GM12878 (cell line): Measurements from ENCODE around the gene B4GALNT4. TPM values are rescaled to one million over a fixed set of nuclear protein-coding genes. Genes with fewer than 3 reads are reported as not detected.

Source experiments
- ATAC-seq: fragments of 200-7000 bp; cut with Tn5 transposase; 3 replicates; pipeline ENCODE4 v1.9.1; 2020; ENCODE audit warnings: mild to moderate bottlenecking, moderate library complexity
- BruUV-seq: library from RNA; stranded (reverse); fragments of 400-500 nt; replicated peaks from 2 replicates; lab custom pipeline; 2021; lab: Mats Ljungman, UMichigan
- CTCF ChIA-PET: fragments of 300-600 bp; sonication (Branson Sonifier 250); formaldehyde crosslinking; extraction: SDS; loops from one replicate; lab custom pipeline; 2021; ENCODE audit warnings: inconsistent platforms; lab: Yijun Ruan, JAX
- POLR2A ChIA-PET: fragments of 350-600 bp; formaldehyde crosslinking; extraction: SDS; loops from one replicate; lab custom pipeline; 2021; ENCODE audit warnings: inconsistent platforms; lab: Charles Lee
- RAD21 ChIA-PET: fragments of 300-600 bp; sonication (Branson Sonifier 250); formaldehyde crosslinking; loops from one replicate; lab custom pipeline; 2023; ENCODE audit warnings: antibody characterized with exemption; ENCODE audit not compliant: unreplicated experiment; lab: Charles Lee
- SMC1A ChIA-PET: fragments of 300-600 bp; sonication (Branson Sonifier 250); formaldehyde crosslinking; loops from one replicate; lab custom pipeline; 2023; ENCODE audit not compliant: unreplicated experiment, uncharacterized antibody; lab: Charles Lee
- DNase-seq: peaks from one replicate; pipeline ENCODE4 v3.0.0-alpha.2; 2011; ENCODE audit warnings: low read depth, low spot score
- FAIRE-seq: peaks from 3 replicates; lab custom pipeline; 2011; peaks lifted over from hg19 to GRCh38; lab: Jason Lieb, UNC
- H2AFZ ChIP-seq: 2 replicates; pipeline ENCODE4 v1.6.0; 2011; ENCODE audit warnings: low read depth, low read length, control low read depth; ENCODE audit not compliant: control insufficient read depth
- H3K27ac ChIP-seq: 2 replicates; pipeline ENCODE4 v1.5.1; 2011; ENCODE audit warnings: control low read depth; ENCODE audit not compliant: control insufficient read depth, insufficient read depth
- H3K27me3 ChIP-seq, 2 experiments: replicated peaks in 1 of 2; 2 replicates each; pipeline versions ENCODE4 v1.6.0 to v1.6.1; 2011; ENCODE audit warnings: low read length in 1 of 2; ENCODE audit not compliant: control insufficient read depth in 2 of 2, insufficient read depth in 2 of 2
- H3K36me3 ChIP-seq, 2 experiments: 2 replicates each; pipeline ENCODE4 v1.5.1; 2011; ENCODE audit warnings: low read length in 1 of 2; ENCODE audit not compliant: control insufficient read depth in 2 of 2, insufficient read depth in 2 of 2
- H3K4me1 ChIP-seq: 2 replicates; pipeline ENCODE4 v1.6.1; 2011; ENCODE audit warnings: mild to moderate bottlenecking, low read length, moderate library complexity, mixed read lengths; ENCODE audit not compliant: control insufficient read depth, insufficient read depth
- H3K4me2 ChIP-seq: 2 replicates; pipeline ENCODE4 v1.6.0; 2011; ENCODE audit warnings: control low read depth; ENCODE audit not compliant: control insufficient read depth, insufficient read depth
- H3K4me3 ChIP-seq: fragments of 200-600 bp; sonication (generic); 2 replicates; pipeline ENCODE4 v1.5.1; 2016
- H3K79me2 ChIP-seq: 2 replicates; pipeline ENCODE4 v1.6.0; 2011; ENCODE audit warnings: low read length; ENCODE audit not compliant: control insufficient read depth, insufficient read depth
- H3K9ac ChIP-seq: 2 replicates; pipeline ENCODE4 v1.8.0; 2011; ENCODE audit warnings: low read length, control low read depth, mixed read lengths; ENCODE audit not compliant: control insufficient read depth, insufficient read depth
- H3K9me3 ChIP-seq: replicated peaks from 3 replicates; pipeline ENCODE4 v1.5.1; 2011; ENCODE audit warnings: mild to moderate bottlenecking, low read length; ENCODE audit not compliant: control insufficient read depth, insufficient read depth
- H4K20me1 ChIP-seq: 2 replicates; pipeline ENCODE4 v1.6.0; 2011; ENCODE audit not compliant: control insufficient read depth, insufficient read depth
- BCL11A ChIP-seq: IDR thresholded peaks from 2 replicates; pipeline ENCODE4 v1.6.1; 2011; ENCODE audit warnings: low read depth, low read length
- CREB1 ChIP-seq: IDR thresholded peaks from 2 replicates; pipeline ENCODE4 v1.6.1; 2012; ENCODE audit warnings: low read depth, mild to moderate bottlenecking, inconsistent platforms
- GATAD2B ChIP-seq: fragments of 450-650 bp; conservative IDR thresholded peaks from 2 replicates; pipeline ENCODE4 v1.6.1; 2017; ENCODE audit warnings: low read depth, mild to moderate bottlenecking, moderate library complexity
- HDAC6 ChIP-seq: fragments of 200-600 bp; sonication (generic); IDR thresholded peaks from one replicate; pipeline ENCODE4 v1.8.0; 2017; ENCODE audit warnings: antibody characterized with exemption; ENCODE audit not compliant: unreplicated experiment
- JUND ChIP-seq: IDR thresholded peaks from 2 replicates; pipeline ENCODE4 v1.6.1; 2012; ENCODE audit warnings: low read depth, mild to moderate bottlenecking, low read length, improper control_type of control experiment, moderate library complexity
- MTA3 ChIP-seq: IDR thresholded peaks from 2 replicates; pipeline ENCODE4 v1.6.1; 2012; ENCODE audit warnings: low read length, inconsistent platforms, borderline replicate concordance
- NFYB ChIP-seq: IDR thresholded peaks from 2 replicates; pipeline ENCODE4 v1.6.1; 2011; ENCODE audit warnings: low read depth, mild to moderate bottlenecking, low read length, improper control_type of control experiment, moderate library complexity; ENCODE audit not compliant: insufficient read depth
- POLR2A ChIP-seq: IDR thresholded peaks from 2 replicates; pipeline ENCODE4 v1.6.1; 2011; ENCODE audit warnings: low read depth, mild to moderate bottlenecking, low read length
- STAT1 ChIP-seq: fragments of 450-650 bp; conservative IDR thresholded peaks from 2 replicates; pipeline ENCODE4 v1.6.1; 2014; ENCODE audit warnings: antibody characterized with exemption, mild to moderate bottlenecking
- STAT3 ChIP-seq: IDR thresholded peaks from 2 replicates; pipeline ENCODE4 v1.6.1; 2011; ENCODE audit warnings: low read depth, low read length, improper control_type of control experiment
- TAF1 ChIP-seq: IDR thresholded peaks from 2 replicates; pipeline ENCODE4 v1.6.1; 2011; ENCODE audit warnings: mild to moderate bottlenecking, low read depth, low read length, borderline replicate concordance
- TBL1XR1 ChIP-seq: IDR thresholded peaks from 2 replicates; pipeline ENCODE4 v1.6.1; 2012; ENCODE audit warnings: low read depth, low read length, improper control_type of control experiment
- TCF3 ChIP-seq: IDR thresholded peaks from 2 replicates; pipeline ENCODE4 v1.6.1; 2012; ENCODE audit warnings: low read depth, mild to moderate bottlenecking, low read length, borderline replicate concordance; ENCODE audit not compliant: insufficient read depth
- WRNIP1 ChIP-seq: IDR thresholded peaks from 2 replicates; pipeline ENCODE4 v1.6.1; 2011; ENCODE audit warnings: low read depth, low read length, improper control_type of control experiment, borderline replicate concordance
- ZNF384 ChIP-seq: IDR thresholded peaks from 2 replicates; pipeline ENCODE4 v1.6.1; 2012; ENCODE audit warnings: low read depth, mild to moderate bottlenecking, low read length, improper control_type of control experiment, borderline replicate concordance
- WGBS: methylation state at CpG from one replicate; pipeline ENCODE4 v1.1.6; 2016; ENCODE audit warnings: low lambda C conversion rate; ENCODE audit not compliant: insufficient replicate concordance, insufficient coverage; ENCODE audit errors: missing lambda C conversion rate; 5-methylcytosine and 5-hydroxymethylcytosine counted together
- in situ Hi-C: fragments of 300-500 bp; cut with MboI; formaldehyde crosslinking; loops from 9 replicates; pipeline ENCODE4 v1.14.3; 2018; ENCODE audit warnings: mixed read lengths
- intact Hi-C: fragments of 100-400 bp; cut with micrococcal nuclease; formaldehyde crosslinking; loops from one replicate; pipeline ENCODE4 v1.14.2; 2022; ENCODE audit not compliant: unreplicated experiment
- polyA plus RNA-seq, 11 experiments: library from polyadenylated mRNA; depleted of rRNA in 4 of 11; unstranded in 6 of 11; stranded (reverse) in 5 of 11; fragments of >200 nt; fragmentation: Nextera tagmentation in 4 of 11; fragmentation: Illumina TruSeq in 1 of 11; extraction: Ambion mirVana in 4 of 11; extraction: Trizol in 1 of 11; gene quantifications; 1 replicate in 1 of 11; 2 replicates in 10 of 11; pipeline versions ENCODE4 v1.2.1 to v1.2.3, GENCODE V29; 2011 to 2016; ENCODE audit warnings: inconsistent platforms in 2 of 11, missing spikeins in 2 of 11, low read depth in 1 of 11
- total RNA-seq, 4 experiments: library from RNA; depleted of rRNA in 3 of 4; stranded (reverse); fragments of >200 nt in 3 of 4; fragmentation: Illumina TruSeq in 1 of 4; extraction: Trizol in 1 of 4; gene quantifications; 2 replicates each; pipeline versions ENCODE4 v1.2.1 to v1.2.3, GENCODE V29; 2013 to 2021
- TF ChIP-seq, protein P1 (sequence below): fragments of 450-650 bp; formaldehyde crosslinking; IDR thresholded peaks from 2 replicates; pipeline ENCODE4 v1.4.0; 2022; ENCODE audit warnings: mild to moderate bottlenecking, moderate library complexity
- TF ChIP-seq, protein P2 (sequence below): fragments of 450-650 bp; IDR thresholded peaks from 2 replicates; pipeline ENCODE4 v1.6.1; 2017; ENCODE audit warnings: mild to moderate bottlenecking, low read depth, inconsistent platforms; ENCODE audit not compliant: poor library complexity, severe bottlenecking

Gene B4GALNT4
- total and polyA plus RNA-seq, 10 of the 15 experiments (the other 5 are each of a cell fraction or from before 2014, with no cell fraction given): 0.04 to 0.82 (median 0.40) TPM; not detected in 6

DNA sequence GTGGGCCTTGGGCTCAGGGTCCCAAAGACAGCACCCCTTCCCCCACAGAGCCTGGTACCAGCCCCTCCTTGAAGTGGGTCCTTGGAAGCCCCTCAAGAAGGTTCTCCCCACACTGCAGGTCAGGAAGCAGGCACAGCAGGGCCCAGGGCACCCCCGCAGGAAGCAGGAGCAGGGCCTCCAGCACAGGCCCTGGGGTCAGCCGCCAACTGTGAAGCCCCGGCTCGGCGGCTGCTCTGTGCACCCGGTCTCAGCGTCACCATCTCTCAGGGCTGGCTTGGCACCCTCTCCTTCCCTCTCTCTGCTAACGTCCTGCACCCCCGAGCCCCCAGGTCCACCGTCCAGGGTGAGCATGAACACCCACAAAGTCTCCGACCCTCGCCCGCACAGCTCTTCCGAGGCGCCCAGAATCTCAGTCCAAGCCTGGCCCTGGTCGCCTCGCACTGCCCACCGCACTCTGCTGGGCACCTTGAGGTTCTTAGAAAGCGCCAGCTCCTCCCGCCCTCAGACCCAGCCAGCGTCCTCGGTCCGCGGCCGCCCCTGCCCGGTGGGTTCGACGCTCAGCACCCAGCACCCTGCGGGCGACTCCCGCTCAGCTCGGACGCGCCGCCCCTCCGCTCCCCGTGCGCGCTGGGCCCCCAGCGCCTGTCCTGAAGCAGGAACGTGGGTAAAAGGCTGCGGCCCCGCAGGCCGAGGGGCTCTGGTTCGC is 46.9 kb downstream of the B4GALNT4 start (continued):
- TF ChIP-seq, protein P1, sequence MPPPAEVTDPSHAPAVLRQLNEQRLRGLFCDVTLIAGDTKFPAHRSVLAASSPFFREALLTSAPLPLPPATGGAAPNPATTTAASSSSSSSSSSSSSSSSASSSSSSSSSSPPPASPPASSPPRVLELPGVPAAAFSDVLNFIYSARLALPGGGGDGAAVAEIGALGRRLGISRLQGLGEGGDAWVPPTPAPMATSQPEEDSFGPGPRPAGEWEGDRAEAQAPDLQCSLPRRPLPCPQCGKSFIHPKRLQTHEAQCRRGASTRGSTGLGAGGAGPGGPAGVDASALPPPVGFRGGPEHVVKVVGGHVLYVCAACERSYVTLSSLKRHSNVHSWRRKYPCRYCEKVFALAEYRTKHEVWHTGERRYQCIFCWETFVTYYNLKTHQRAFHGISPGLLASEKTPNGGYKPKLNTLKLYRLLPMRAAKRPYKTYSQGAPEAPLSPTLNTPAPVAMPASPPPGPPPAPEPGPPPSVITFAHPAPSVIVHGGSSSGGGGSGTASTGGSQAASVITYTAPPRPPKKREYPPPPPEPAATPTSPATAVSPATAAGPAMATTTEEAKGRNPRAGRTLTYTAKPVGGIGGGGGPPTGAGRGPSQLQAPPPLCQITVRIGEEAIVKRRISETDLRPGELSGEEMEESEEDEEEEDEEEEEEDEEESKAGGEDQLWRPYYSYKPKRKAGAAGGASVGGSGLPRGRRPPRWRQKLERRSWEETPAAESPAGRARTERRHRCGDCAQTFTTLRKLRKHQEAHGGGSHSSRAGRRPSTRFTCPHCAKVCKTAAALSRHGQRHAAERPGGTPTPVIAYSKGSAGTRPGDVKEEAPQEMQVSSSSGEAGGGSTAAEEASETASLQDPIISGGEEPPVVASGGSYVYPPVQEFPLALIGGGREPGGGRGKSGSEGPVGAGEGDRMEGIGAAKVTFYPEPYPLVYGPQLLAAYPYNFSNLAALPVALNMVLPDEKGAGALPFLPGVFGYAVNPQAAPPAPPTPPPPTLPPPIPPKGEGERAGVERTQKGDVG (CRISPR knock-in tag): no peak
- TF ChIP-seq JUND: no peak
- TF ChIP-seq, all 136 proteins: peak for 0

DNA sequence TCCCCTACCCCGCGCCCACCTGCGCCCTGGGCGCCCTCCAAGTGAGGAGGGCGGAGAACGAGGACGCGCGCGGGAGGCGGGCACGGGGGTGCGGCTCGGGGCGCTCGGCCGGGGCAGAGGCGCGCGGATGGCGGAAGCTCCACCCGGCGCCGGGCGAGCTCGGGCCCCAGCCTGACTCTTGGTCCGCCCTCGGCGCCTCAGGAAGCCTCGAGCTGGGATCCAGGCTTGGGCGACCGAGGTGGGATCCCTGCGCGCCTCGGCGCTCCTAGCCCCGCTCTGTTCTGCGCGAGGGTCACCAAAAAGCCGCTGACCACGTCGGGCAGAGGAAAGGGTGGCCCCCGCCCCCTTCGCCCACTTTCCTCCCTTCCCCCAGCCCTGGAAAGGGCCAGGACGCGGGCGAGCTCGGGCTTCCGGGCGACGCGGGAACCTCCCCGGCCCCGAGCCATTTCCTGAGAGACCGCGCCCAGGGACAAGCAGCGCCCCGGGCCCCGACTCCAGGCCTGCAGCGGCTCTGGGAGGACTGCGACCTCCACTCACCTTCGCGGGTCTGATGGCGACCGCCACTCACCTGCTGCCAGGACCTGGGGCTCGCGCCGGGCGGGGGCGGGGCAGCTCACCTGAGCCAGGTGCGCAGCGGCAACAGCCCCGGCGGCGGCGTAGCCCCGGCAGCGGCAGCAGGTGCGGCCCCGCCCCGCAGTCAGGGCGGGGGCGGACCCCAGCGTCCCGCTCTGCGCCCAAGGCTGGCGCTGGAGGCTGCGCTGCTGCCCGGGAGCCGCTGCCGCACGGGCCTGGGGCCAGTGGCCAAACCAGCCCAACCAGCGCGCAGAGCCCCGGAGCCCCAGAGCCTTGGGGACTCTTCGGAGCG is 47.7 kb downstream of the B4GALNT4 start:
- intact Hi-C loops: no loop called here
- no peak for TF ChIP-seq TCF3
- TF ChIP-seq WRNIP1: no peak
- TF ChIP-seq TAF1: no peak
- no peak for TF ChIP-seq MTA3
- TF ChIP-seq GATAD2B: 0 out of 2 replicates have a peak, but pooled peaks have one; percentile 32
- peak; percentile 53 for TF ChIP-seq POLR2A
- no peak for TF ChIP-seq STAT3
- no peak for TF ChIP-seq HDAC6
- no peak for TF ChIP-seq CREB1
- TF ChIP-seq, protein P2, sequence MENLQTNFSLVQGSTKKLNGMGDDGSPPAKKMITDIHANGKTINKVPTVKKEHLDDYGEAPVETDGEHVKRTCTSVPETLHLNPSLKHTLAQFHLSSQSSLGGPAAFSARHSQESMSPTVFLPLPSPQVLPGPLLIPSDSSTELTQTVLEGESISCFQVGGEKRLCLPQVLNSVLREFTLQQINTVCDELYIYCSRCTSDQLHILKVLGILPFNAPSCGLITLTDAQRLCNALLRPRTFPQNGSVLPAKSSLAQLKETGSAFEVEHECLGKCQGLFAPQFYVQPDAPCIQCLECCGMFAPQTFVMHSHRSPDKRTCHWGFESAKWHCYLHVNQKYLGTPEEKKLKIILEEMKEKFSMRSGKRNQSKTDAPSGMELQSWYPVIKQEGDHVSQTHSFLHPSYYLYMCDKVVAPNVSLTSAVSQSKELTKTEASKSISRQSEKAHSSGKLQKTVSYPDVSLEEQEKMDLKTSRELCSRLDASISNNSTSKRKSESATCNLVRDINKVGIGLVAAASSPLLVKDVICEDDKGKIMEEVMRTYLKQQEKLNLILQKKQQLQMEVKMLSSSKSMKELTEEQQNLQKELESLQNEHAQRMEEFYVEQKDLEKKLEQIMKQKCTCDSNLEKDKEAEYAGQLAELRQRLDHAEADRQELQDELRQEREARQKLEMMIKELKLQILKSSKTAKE: no peak
- no peak for TF ChIP-seq STAT1
- TF ChIP-seq BCL11A: no peak
- no peak for TF ChIP-seq TBL1XR1
- no peak for TF ChIP-seq ZNF384
- TF ChIP-seq NFYB: no peak

More for the DNA sequence above, 47.7 kb downstream of the B4GALNT4 start:
- SMC1A ChIA-PET: no interaction called here
- H3K4me2 ChIP-seq: peak overlapping the region; percentile 79
- POLR2A ChIA-PET: no interaction called here
- WGBS: 6% methylated on average over 78 of the region's 97 CpGs
- DNase-seq (no peak), FAIRE-seq (no peak), ATAC-seq (peak; percentile 40)
- peaks cover 8% of the 10 kb centered on the region for H3K4me1 ChIP-seq
- no peaks in the 10 kb centered on the region for H3K36me3 ChIP-seq
- no peaks in the 10 kb centered on the region for H4K20me1 ChIP-seq
- RAD21 ChIA-PET: no interaction called here
- H3K4me3 ChIP-seq: peak overlapping the region; percentile 60; the same call in 1 of the 2 replicates
- H3K9ac ChIP-seq: no peak overlapping the region; the same call in 1 of the 2 replicates
- H2AFZ ChIP-seq: peak overlapping the region; percentile 55
- in situ Hi-C loops: no loop called here
- H3K9me3 ChIP-seq: no peaks in the 10 kb centered on the region
- no peak overlapping the region for H3K27ac ChIP-seq
- no peaks in the 10 kb centered on the region for H3K27me3 ChIP-seq
- H3K79me2 ChIP-seq: no peaks in the 10 kb centered on the region
- CTCF ChIA-PET: no interaction called here
- no TSS peak for BruUV-seq
